NCI-H526 treated with DMSO at 0.1 percent for 48 hours (cell line): Measurements from ENCODE around the gene IFITM1.
"Not testable (repeated sequence)": the region's sequence is repeated elsewhere in the genome, so short reads cannot be mapped to it uniquely, and the experiment has no call there.

Experiments used
- DNase-seq: peaks from one replicate; lab custom pipeline; 2025; lab: John Stamatoyannopoulos, UW

IFITM1 gene

GRCh38 chr11:293852-294661, 19.8 kb upstream of the IFITM1 start:
- DNase-seq = no peak

- DNase-seq = no peak
These were observed 19.1 kb upstream of the IFITM1 start for GRCh38 chr11:294780-295179.

- DNase-seq = no peak
These were observed 18.3 kb upstream of the IFITM1 start for GRCh38 chr11:295351-296170.

- no peak for DNase-seq
These were observed 17.4 kb upstream of the IFITM1 start for GRCh38 chr11:296171-297050.

- no peak for DNase-seq
These were observed 16.7 kb upstream of the IFITM1 start for GRCh38 chr11:297051-297585.

- no peak for DNase-seq
These were observed 16.0 kb upstream of the IFITM1 start for GRCh38 chr11:297586-298405.

DNA sequence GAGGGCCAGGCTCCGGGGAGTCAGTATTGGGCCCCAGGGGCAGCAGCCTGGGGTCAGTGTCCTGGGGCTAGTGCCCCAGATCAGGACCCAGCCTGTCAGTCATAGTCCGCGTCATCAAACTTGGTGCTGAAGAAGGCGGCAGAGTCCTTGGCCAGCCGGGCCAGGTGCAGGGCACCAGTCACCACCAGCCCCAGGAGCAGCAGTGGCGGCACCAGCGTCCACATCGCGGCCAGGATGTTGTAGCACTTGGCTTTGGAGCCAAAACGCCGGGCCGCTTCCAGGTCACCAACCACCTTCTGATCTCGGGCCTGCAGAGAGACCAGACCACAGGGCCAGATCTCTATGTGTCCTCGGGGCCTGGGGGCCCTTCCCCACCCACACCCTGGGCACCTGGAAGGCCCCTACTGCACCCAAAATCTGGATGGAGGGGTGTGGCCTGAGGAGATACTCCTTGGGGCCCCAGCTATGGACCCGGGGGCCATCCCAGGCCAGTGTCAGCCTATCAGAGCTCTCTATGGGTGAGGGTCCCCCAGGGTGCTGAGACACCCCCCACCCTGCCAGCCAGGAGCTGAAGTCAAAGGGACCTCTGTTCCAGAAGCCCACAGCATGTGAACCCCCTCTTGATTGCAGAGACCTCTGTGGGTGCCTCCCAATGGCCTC, 15.3 kb upstream of the IFITM1 start:
- no peak for DNase-seq

- DNase-seq = no peak
These were observed 14.6 kb upstream of the IFITM1 start, which contains the start of gene IFITM5 for GRCh38 chr11:299081-299891. Gene IFITM5 (minus strand): TSS chr11:299526. CDS start chr11:299490, 36 bp downstream.

DNA sequence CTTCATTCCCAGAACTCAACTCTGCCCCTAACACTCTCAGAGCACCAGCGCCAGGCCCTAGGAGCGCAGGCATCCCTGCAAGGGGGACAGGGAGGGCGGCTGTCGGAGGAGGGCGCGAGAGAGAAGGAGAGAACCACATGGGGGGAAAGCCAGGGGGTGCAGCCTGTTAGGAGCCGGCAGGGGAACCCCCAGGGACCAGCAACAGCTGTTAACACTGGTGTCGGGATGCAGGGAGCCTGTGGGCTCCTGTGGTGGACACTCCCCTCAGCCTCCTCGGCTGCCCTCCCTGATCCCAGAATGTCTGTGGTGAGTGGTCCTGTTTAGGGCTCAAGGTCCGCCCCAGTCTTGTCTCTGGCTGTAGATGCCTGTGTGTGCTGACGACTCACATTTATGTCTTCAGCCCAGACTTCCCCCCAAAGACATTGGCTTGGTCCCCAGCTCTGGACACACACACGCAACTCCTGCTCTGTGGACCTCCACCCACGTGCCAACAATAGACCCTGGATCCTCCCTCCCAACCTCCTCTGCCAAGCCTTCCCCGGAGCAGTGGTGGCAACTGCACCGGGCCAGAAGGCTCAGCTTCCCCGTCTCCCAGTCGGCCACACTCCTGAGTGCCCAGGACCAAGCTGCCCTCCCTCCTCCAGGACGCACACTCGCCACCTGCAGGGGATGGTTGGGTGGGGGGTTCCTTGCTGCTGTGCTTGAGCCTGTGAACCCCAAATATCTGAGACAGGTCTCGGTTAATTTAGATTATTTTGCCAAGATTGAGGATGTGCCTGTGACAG, 13.7 kb upstream of the IFITM1 start:
- DNase-seq = no peak

DNA sequence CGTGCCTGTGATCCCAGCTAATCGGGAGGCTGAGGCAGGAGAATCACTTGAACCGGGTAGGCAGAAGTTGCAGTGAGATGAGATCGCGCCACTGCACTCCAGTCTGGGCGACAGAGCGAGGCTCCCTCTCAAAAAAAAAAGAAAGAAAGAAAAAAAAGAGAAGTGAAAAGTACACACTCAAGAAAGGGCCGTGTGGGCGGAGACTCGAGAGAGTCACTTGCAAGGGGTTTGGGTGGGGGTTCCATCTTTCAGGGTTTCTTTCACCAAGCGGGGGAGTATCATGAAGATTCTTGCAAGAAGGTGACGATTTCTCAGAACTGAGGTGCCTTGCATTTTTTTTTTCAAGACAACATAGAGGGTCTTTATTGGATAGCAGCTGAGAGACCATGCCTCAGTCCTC, 10.5 kb upstream of the IFITM1 start:
- no peak for DNase-seq

DNA sequence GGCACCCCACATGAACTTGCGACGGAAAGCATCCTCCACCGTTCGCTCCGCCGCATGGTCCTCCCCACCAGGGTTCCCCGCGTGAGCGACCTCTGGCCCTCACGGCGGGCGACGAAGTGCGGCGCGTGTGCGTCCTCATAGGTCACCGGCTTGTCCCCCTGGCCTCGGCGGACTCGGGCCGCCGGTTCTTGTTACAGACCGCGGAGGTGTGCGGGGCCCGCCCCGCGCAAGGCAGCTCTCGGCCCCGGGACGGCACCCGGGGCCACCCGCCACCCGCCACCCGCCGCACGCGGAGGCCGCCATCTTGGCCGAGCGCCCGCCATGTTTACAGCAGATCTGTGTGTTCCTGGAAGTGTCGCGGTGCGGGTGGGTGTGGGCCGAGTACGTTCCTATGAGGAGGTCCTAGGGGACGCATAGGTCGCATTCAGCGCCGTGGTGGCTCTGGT, 9.8 kb upstream of the IFITM1 start:
- no peak for DNase-seq

DNA sequence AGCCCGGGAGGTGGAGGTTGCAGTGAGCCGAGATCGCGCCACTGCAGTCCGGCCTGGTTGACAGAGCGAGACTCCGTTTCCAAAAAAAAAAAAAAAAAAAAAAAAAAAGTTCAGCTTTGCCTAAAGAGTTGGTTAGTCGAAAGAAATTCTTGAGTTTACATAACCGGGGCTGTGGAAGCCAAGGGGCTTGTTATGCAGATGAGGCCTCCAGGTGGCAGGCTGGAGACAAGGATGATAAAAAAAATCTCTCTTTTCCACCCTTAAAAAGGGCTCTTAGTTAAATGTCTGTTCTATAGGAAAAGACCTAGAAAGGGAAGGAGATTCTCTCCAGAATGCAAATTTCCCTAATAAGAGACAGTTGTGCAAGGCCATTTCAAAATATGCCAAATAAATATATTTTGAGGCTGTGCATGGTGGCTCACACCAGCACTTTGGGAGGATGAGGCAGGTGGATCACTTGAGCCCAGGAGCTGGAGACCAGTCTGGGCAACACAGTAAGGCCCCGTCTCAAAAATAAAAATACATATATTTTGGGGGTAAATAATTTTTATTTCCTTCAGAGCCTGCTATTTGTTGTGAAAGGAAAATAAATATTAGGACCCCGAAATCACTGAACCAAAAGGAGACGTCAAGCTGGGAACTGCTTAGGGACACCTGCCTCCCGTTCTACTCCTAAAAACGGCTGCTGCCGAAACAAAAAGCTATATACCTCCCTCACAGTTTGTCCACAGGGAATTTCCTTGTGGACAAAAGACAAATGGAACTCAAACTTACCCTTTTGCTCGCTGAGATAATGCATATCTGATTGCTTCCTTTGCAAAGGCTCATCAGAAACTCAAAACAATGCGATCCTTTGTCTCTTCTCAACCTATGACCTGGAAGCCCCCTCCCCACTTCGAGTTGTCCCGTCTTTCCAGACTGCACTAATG, 8.7 kb upstream of the IFITM1 start:
- no peak for DNase-seq

- DNase-seq = no peak
These were observed 8.0 kb upstream of the IFITM1 start for GRCh38 chr11:305844-306211.

GRCh38 chr11:306645-307371, 7.0 kb upstream of the IFITM1 start:
- DNase-seq = no peak

DNA sequence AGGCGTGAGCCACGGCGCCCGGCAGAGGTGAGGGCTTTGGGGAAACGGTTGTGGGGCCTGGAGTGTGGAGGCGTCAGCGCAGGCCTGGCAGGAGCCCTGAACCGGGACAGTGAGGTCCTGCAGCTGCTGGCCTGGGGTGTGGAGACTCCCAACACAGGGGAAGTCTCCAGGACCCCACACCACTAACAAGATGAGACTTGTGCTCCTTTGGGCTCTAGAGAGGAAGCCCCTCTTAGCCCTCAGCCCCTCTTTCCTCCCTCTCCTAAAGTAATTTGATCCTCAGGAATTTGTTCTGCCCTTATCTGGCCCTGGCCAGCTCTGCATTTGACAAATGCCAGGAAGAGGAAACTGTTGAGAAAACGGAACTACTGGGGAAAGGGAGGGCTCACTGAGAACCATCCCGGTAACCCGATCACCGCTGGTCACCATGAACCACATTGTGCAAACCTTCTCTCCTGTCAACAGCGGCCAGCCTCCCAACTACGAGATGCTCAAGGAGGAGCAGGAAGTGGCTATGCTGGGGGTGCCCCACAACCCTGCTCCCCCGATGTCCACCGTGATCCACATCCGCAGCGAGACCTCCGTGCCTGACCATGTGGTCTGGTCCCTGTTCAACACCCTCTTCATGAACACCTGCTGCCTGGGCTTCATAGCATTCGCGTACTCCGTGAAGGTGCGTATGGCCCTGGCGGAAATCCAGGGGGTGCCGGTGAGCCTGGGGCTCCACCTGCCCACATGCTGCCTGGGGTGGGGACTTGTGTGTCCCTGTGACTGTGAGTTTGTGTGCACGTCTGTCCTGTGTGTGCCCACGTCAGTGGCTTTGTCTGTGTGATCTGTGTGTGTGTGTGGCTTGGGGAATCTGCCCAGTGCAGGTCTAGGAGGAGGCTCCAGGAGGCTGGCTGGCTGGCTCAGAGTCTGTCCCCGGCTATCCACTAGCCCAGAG, 5.8 kb upstream of the IFITM1 start, which contains the start of gene IFITM2:
Gene IFITM2 (plus strand): TSS at position 51 of the 943 bp plus-strand sequence. CDS start 377 bp downstream, at position 428.
- not testable (repeated sequence) for DNase-seq
